BE2C (cell line): ENCODE results near the gene UMAD1.

Source experiments
- DNase-seq: peaks from one replicate; pipeline ENCODE4 v3.0.0-alpha.2; 2020
- H3K27me3 ChIP-seq: fragments of 250-450 bp; sonication (Bioruptor Pico); 2 replicates; pipeline ENCODE4 v1.5.1; 2020; ENCODE audit warnings: mild to moderate bottlenecking
- H3K36me3 ChIP-seq: fragments of 250-450 bp; sonication (Bioruptor Pico); 2 replicates; pipeline ENCODE4 v1.5.1; 2020; ENCODE audit warnings: mild to moderate bottlenecking
- H3K4me1 ChIP-seq: fragments of 250-450 bp; sonication (Bioruptor Pico); 2 replicates; pipeline ENCODE4 v1.5.1; 2020
- H3K4me3 ChIP-seq: 2 replicates; pipeline ENCODE4 v1.5.1; 2011; ENCODE audit warnings: low read depth, low read length
- H3K9me3 ChIP-seq: fragments of 250-450 bp; sonication (Bioruptor Pico); 2 replicates; pipeline ENCODE4 v1.5.1; 2020
- TF ChIP-seq, protein P1 (sequence below): IDR thresholded peaks from 2 replicates; pipeline ENCODE4 v1.5.1; 2012; ENCODE audit warnings: mild to moderate bottlenecking, low read depth, low read length

The UMAD1 gene

GRCh38 chr7:7841027-7841426 is 200.5 kb downstream of the UMAD1 start:
- H3K36me3 ChIP-seq, result no peaks in the 10 kb centered on the region
- H3K4me3 ChIP-seq, result no peak overlapping the region
- DNase-seq, result no peak
- H3K9me3 ChIP-seq, result no peaks in the 10 kb centered on the region
- no peaks in the 10 kb centered on the region for H3K27me3 ChIP-seq
- no peaks in the 10 kb centered on the region for H3K4me1 ChIP-seq
- TF ChIP-seq, protein P1, sequence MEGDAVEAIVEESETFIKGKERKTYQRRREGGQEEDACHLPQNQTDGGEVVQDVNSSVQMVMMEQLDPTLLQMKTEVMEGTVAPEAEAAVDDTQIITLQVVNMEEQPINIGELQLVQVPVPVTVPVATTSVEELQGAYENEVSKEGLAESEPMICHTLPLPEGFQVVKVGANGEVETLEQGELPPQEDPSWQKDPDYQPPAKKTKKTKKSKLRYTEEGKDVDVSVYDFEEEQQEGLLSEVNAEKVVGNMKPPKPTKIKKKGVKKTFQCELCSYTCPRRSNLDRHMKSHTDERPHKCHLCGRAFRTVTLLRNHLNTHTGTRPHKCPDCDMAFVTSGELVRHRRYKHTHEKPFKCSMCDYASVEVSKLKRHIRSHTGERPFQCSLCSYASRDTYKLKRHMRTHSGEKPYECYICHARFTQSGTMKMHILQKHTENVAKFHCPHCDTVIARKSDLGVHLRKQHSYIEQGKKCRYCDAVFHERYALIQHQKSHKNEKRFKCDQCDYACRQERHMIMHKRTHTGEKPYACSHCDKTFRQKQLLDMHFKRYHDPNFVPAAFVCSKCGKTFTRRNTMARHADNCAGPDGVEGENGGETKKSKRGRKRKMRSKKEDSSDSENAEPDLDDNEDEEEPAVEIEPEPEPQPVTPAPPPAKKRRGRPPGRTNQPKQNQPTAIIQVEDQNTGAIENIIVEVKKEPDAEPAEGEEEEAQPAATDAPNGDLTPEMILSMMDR, result no peak

GRCh38 chr7:7843240-7843639 is 202.7 kb downstream of the UMAD1 start:
- Histone ChIP-seq H3K9me3 (no peaks in the 10 kb centered on the region), H3K4me3 (no peak overlapping the region), H3K4me1 (no peaks in the 10 kb centered on the region), H3K36me3 (no peaks in the 10 kb centered on the region), H3K27me3 (no peaks in the 10 kb centered on the region)
- TF ChIP-seq, protein P1, result no peak
- no peak for DNase-seq

GRCh38 chr7:7843972-7844371 is 203.4 kb downstream of the UMAD1 start:
- Histone ChIP-seq H3K36me3 (no peaks in the 10 kb centered on the region), H3K27me3 (no peaks in the 10 kb centered on the region), H3K4me1 (no peaks in the 10 kb centered on the region), H3K9me3 (no peaks in the 10 kb centered on the region), H3K4me3 (no peak overlapping the region)
- TF ChIP-seq, protein P1, result no peak
- no peak for DNase-seq

DNA sequence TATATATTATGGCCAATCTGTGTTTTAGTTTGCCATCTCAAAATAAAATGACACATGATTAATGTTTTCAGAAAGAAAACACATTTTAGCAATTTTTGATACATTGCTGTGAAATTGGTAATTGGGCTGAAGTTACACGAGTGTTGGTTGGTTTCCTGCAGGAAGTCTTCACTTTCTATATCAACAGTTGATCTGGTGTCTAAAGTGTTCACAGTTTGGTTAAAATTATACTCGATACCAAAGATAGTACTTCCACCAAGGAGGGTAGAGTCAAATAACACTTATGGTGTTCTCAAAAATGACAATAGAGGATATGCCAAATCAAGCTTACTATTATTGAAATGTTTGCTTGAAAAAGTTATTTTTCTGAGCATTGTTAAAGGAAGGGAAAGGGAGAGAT is 207.7 kb downstream of the UMAD1 start:
- Histone ChIP-seq H3K4me1 (no peaks in the 10 kb centered on the region), H3K27me3 (no peaks in the 10 kb centered on the region), H3K36me3 (no peaks in the 10 kb centered on the region), H3K9me3 (no peaks in the 10 kb centered on the region), H3K4me3 (no peak overlapping the region)
- TF ChIP-seq, protein P1, result no peak
- no peak for DNase-seq

GRCh38 chr7:7848892-7849291 is 208.3 kb downstream of the UMAD1 start:
- DNase-seq, result no peak
- H3K36me3 ChIP-seq, result no peaks in the 10 kb centered on the region
- H3K4me1 ChIP-seq, result no peaks in the 10 kb centered on the region
- H3K9me3 ChIP-seq, result no peaks in the 10 kb centered on the region
- H3K27me3 ChIP-seq, result no peaks in the 10 kb centered on the region
- TF ChIP-seq, protein P1, result no peak
- no peak overlapping the region for H3K4me3 ChIP-seq

DNA sequence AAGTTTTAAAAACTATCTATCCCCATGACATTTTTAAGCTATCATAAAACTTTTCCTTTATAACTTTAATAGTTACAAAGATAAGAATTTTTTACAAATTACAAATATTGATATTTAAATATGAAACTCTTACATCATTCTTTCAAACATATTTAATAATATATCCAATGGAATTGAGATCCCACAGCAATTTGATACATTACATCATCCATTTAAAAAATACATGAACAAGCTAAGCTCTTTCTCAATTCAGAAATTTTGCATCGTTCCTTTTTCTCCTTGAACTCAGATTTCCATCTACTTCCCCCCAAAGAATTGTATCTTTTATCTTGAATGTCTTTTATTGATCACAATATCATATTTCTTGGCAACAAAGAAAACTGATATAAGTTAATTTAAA is 209.6 kb downstream of the UMAD1 start:
- Histone ChIP-seq H3K36me3 (no peaks in the 10 kb centered on the region), H3K27me3 (no peaks in the 10 kb centered on the region), H3K4me1 (no peaks in the 10 kb centered on the region), H3K4me3 (no peak overlapping the region), H3K9me3 (peaks cover 1% of the 10 kb centered on the region)
- TF ChIP-seq, protein P1, result no peak
- no peak for DNase-seq
